Inflammatory macrophage treated with lipopolysaccharide for 4 hours (primary cell): ENCODE measurements around the gene MPG.

Source experiments
- DNase-seq: peaks from one replicate; pipeline ENCODE4 v3.0.0-alpha.2; 2020

MPG gene

DNA sequence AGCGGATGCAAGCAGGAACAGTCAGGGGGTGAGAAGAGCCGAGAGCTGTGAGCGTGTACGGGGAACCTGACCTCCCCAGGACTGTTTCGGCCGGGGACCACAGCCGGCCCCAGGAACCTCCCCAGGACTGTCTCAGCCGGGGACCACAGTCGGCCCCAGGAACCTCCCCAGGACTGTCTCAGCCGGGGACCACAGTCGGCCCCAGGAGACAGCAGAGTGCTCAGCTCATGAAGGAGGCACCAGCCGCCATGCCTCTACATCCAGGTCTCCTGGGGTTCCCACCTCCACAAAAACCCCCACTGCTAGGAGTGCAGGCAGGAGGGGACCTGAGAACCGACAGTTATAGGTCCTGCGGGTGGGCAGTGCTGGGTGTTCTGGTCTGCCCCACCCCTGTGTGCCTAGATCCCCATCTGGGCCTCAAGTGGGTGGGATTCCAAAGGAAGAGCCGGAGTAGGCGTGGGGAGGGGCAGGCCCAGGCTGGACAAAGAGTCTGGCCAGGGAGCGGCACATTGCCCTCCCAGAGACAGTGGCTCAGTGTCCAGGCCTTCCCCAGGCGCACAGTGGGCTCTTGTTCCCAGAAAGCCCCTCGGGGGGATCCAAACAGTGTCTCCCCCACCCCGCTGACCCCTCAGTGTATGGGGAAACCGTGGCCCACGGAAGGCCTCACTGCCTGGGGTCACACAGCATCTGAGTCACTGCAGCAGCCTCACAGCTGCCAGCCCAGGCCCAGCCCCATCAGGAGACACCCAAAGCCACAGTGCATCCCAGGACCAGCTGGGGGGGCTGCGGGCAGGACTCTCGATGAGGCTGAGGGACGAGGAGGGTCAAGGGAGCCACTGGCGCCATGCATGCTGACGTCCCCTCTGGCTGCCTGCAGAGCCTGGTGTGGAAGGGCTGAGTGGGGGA lies 9.9 kb upstream of the MPG start:
- DNase-seq: no peak

- DNase-seq: no peak
These were observed 8.8 kb upstream of the MPG start for GRCh38 chr16:69181-69580.

- no peak for DNase-seq
These were observed 6.8 kb upstream of the MPG start for GRCh38 chr16:71210-71539.

DNA sequence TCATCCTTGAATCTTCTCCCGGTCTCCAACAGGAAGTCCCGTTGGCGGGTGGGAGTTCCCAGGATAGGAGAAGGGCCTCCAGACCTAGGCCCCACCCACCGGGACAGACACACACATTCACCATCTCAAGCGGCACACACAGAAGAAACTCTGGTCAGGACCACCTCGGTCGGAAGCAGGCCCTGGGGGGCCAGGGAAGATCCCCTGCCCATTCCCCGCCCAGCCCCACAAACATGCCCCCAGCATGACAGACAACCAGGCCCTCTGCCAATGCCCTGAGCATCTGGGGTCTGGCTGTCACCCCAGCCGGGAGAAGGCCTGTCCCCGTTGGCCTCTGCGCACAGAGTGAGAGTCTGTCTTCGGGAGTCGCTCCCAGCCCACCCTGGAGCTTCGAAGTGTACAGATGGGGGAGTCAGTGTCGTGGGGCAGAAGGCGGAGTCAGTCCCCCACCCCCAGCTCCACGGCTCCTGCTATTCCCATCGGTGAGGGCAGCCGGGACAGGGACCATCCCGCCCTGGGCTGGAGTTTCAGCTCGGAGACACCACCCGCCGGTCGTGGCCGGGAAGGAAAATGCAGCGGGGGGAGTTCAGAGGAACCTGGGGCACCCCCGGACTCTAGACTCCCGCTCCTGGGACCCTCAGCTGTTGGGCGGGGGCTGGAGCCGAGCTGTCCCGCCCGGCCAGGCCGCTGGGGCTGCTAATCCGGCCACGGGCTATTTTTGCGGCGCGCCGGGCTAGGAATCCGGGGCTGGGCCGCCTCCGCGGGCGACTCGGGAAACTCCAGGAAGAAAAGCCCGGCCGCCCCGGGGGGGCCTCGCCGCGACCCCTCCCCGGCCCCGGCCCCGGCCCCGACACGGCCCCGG lies 6.3 kb upstream of the MPG start:
- no peak for DNase-seq

DNA sequence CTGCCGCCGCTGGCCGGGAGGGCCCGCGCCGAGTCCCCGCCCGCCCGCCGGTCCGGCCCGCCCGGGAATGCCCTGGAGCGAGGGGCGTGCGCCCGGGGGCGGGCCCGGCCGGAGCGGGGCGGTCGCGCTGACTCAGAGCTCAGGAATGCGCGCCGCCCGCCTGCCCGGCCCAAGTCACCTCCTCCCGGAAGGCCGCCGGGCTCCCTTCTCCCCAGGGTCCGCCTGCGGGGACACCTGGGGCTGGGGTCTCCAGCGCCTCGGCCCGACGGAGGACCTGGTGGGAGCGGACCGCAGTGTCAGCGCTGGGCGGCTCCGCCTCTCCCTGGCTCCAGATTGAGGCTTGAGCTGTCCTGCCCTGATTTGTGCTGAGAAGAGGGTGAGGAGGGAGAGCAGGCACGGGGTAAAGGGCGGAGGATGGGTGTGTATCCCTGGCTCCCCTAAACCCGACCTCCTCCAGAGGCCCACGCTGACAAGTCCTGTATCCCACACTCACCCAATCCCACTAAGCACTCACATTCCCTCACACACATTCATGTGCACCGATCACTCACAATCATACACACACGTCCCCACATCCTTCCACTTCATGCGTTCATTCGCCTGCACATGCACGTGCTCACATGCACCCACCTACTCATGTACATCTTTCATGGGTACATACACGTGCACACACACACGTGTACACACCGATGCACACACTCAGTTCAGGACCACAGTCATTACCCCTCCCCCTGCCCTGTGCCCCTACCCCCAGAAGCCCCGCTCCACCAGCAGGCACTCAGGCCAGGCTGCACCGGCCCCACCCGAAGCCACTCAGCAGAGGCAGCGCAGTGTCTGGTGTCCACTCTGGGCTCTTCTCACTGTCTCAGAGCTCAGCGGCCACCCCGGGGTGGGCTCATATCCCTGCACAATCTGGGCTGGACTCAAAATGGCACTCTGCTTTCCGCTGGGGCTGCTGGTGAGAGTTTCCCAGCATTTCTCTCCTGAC lies 5.2 kb upstream of the MPG start, which contains the start of gene RHBDF1:
Gene RHBDF1, minus strand, starts transcription at position 71 of the 988 bp plus-strand sequence. CDS start 7,616 bp downstream, outside the sequence.
- peak; percentile 40 for DNase-seq

DNA sequence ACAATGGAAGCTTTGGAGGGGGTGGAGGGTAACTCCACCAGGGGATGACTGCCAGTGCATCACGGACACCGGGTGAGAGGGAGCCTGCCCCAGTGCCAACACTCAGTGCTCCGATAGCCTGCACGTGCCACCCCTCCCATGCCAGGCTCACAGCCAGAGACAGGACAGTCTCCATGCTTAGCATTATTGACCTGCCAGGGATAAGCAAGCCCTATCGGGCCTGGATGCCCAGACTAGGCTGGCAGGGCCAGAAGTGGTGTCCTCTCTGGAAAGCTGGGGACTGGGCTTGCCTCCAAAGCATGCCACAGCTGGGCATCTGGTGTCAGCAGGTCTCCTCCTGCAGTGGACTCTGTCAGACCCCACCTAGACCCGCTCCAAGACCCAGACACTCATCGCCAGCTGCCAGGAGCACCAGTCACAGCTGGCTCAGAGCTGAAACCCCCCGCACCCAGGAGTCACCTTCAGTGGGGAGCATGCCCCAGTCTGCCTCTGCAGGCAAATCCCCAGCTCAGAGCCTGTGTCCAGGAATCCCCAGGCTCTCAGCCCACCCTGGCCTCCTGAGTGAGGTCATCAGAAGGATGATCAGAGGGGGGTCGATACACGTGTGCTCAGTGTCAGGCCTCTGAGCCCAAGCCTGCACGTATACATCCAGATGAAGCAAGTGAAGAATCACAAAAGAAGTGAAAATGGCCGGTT lies 3.8 kb upstream of the MPG start:
- no peak for DNase-seq

- DNase-seq: no peak
These were observed 3.2 kb upstream of the MPG start for GRCh38 chr16:74747-75334.

DNA sequence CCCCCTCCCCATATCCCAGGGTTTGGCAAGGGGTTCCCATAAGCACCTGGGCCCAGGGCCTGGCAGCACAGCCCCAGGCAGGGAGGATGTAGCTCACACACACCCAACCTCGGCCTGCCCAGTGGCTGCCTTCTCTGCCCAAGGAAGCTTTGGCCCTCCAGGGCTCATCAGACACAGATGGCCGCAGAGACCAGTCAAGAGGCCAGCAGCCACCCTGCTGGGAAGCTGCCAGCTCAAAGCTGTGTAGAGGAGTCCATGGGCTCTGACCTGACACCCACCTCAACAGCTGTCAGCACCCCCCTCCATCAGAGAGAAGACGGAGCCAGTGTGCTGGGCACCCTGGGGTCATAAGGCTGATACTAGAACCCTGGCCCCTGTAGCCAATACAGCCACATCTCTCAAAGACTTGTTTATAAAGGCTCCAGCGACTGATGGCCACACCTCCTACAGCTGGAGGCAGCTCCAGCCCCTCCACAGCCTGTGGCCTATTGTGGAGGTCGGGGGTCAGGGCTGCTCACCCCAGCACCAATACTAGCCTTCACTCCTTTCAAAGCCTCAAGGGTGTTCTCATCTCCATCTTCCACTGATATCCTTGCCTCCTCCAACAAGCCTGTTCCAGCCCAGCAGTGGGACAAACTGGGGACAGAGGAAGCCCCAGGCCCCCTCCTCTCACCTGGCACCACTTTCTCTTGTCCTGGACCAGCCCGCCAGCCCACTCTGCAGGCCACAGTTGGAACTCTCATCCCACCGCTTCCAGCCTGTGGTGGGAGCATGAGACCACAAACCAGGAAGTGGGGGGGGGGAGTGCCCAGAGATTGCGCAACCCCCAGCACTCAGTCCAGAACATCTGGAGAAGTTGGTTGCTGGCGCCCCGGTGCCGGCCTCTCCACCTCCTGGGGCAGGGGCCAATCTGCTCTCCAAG lies 2.2 kb upstream of the MPG start:
- DNase-seq: peak; percentile 48

DNA sequence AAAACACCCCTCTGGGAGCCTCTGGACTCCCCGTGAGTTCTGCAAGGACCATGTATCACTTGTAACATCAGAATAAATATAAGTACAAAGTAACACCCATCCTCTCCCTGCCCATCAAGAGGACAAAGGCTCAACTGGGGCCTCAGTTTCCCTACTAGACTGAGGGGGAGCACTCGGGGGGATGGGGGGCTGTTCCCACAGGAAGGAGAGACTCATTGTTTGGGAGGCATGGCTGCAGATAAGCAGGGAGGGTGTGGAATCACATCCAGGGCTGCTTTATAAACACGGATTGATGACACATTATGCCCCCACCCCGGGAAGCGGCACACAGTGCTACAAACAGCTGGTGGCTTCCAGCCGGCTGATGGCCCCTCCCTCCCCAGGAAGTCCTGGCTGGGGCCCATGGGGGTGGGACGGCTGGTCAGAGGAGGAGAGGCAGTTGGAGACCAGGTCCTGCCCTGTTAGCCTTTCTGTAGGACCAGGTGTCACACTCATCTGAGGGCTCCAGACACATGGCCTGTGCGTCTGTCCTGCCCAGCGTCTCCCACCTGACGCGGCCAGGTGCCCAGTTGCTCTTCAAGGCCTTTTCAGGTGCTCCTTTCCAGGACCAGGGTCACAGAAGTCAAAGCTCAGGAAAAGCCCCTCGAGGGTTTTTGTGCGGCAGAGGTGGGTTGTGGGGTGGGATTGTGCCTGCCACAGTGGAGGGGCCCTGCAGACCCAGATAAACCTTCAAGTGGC lies 1.3 kb upstream of the MPG start:
- peak; percentile 13 for DNase-seq

DNA sequence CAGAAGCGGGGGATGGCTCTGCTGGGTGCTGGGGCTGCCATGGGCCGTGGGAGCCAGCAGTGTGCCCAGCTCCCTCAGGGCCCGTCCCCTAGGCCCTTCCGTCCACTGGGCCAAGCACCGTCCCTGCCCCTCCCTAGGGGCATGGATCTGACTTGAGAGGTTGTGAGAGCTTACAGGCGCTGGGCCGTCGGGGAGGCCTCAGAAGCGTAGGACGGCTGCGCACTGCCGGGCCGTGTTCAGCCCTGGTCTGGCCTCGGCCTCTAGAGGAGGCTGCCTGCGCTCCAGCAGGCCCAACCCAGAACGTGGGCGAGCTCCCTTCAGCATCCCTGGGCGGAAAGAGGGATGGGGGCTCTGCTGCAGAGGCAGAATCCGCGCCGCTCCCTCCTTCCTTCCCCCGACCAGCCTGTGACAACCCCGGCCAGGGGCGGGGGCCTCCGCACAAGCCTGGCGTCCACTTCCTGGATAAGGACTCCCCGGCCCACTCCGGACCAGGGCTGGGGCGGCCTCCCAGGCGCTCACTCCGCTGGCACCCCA lies 685 bp upstream of the MPG start:
- DNase-seq: peak; percentile 57

DNA sequence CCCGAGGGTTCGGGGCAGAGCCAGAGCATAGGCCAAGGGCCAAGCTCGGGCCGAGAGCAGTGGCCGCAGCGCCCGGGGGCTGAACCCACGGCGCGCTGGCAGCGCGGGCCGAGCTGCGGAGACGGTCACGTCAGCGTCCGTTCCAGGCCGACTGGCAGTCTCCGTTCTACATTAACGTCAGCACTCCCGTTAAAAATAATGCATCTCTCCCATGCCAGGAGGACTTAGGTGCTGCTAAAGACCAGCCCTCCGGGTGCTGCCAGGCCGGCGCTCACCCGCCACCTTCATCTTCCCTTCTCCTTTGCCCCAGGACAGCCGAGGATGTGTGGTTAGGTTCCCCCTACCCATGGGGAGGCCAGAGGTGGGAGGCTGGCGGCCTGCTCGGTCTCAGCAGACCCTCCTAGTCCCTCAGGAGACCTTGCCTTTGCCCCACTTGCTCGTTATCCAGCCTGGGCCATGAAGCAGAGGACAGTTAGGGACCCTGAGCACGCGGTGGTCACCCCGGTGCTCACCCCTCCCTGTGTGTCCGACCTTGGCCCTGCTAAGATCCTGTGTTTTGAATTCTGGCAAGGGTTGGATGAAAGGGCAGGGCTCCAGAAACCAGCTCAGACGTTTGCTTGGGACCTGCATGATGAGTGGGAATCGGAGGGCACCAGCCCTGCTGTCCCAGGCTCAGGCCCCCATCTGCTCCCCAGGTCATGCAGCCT lies 572 bp downstream of the MPG start:
- DNase-seq: peak; percentile 19

- DNase-seq: peak; percentile 24
These were observed 1.4 kb downstream of the MPG start for GRCh38 chr16:79151-80054.

- no peak for DNase-seq
These were observed 5.1 kb downstream of the MPG start for GRCh38 chr16:83060-83603.

DNA sequence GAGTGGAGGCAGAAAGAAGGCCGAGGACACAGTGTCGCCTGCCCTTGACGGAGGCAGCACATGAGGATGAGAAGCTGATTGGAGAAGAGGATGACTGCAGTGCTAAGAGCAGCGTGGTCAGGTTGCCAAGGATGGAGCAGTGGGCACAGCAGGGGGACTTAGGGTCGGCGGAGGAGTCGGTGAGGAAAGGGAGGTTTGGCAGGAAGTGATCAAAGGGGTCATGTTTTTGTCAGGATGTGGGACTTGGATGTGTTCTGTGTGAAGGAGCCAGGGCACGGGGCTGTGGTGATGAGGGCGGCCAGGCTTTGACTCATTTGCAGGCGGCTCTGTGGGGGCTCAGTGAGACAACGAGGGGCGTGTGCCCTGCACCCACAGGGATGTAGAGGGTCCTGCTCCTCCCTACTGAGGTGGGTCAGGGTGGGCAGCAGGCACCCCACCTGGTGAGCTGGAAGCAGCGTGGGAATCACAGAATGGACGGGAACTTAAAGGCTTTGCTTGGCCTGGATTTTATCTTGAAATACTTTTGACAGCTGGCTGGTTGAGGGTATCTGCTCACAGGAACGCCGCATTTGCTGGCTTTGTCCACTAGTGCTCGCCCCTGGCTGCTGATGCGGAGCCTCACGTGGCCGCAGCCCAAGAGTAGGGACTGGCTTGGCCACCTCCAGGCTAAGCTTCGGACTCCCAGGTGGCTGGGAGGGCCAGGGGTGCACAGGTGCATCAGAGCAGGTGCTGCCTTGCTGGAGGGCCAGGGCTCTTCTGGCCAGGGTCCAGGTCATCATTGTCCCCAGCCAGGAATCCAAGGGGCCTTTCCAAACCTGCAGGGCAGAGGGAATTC lies 6.0 kb downstream of the MPG start:
- DNase-seq: no peak

- DNase-seq: peak; percentile 80
These were observed 6.8 kb downstream of the MPG start for GRCh38 chr16:84718-85406.

- DNase-seq: no peak
These were observed 7.4 kb downstream of the MPG start for GRCh38 chr16:85407-85782.
